ENCODE results near the gene AQP11. TPM values are rescaled to one million over a fixed set of nuclear protein-coding genes. Genes with fewer than 3 reads are reported as not detected.
A peak's percentile ranks its signal among the peaks of the same experiment; 100 is the strongest.

AQP11 gene
- total and polyA plus RNA-seq, 3 donors from 2014 or later, result 14.5 to 21.1 (median 16.0) TPM

- H3K27ac ChIP-seq, result peak overlapping the region in 1 of 2 donors; percentile 76
- no peaks in the 10 kb centered on the region for H3K27me3 ChIP-seq
- DNase-seq, result no peak
- peak overlapping the region; percentile 96 to 99 for H3K4me3 ChIP-seq
- peaks cover 6% of the 10 kb centered on the region for H3K4me1 ChIP-seq
- 1% methylated on average over 13 to 14 of the region's 14 CpGs for WGBS, 2 donors
- H3K9me3 ChIP-seq, result no peaks in the 10 kb centered on the region
- TF ChIP-seq POLR2A (IDR thresholded peaks at IDR 0.05) (no peak), CTCF (IDR thresholded peaks at IDR 0.05) (no peak)
- intact Hi-C loops (cut with DNase I; ENCODE audit: low total_unique reads), result no loop called here
- no peaks in the 10 kb centered on the region for H3K36me3 ChIP-seq (ENCODE audit: low read depth, missing control alignments)
Observed at GRCh38 chr11:77636731-77637344, 47.1 kb downstream of the AQP11 start.

- H3K9me3 ChIP-seq, result no peaks in the 10 kb centered on the region
- intact Hi-C loops (cut with DNase I; ENCODE audit: low total_unique reads), result no loop called here
- no peaks in the 10 kb centered on the region for H3K36me3 ChIP-seq (ENCODE audit: low read depth, missing control alignments)
- no peak for TF ChIP-seq CTCF (IDR thresholded peaks at IDR 0.05)
- TF ChIP-seq POLR2A (IDR thresholded peaks at IDR 0.05), result no peak
- H3K4me1 ChIP-seq, result peaks cover 6% of the 10 kb centered on the region
- peak within 1 kb of the TSS; percentile 96 to 99 for H3K4me3 ChIP-seq
- 1% methylated on average over 34 to 41 of the region's 41 CpGs for WGBS, 2 donors
- H3K27me3 ChIP-seq, result no peaks in the 10 kb centered on the region
- peak within 1 kb of the TSS; percentile 76 to 83 for H3K27ac ChIP-seq
- peak; percentile 95 for DNase-seq
Observed at GRCh38 chr11:77637345-77638165, 47.8 kb downstream of the AQP11 start, which contains the start of gene CLNS1A. Gene CLNS1A (minus strand): TSS chr11:77637794. CDS start chr11:77637714, 80 bp downstream.

- DNase-seq, result no peak
- intact Hi-C loops (cut with DNase I; ENCODE audit: low total_unique reads), result no loop called here
- Histone ChIP-seq H3K36me3 (ENCODE audit: low read depth, missing control alignments) (no peaks in the 10 kb centered on the region), H3K27ac (no peak overlapping the region), H3K4me3 (no peak overlapping the region), H3K9me3 (no peaks in the 10 kb centered on the region), H3K4me1 (no peaks in the 10 kb centered on the region), H3K27me3 (no peaks in the 10 kb centered on the region)
- WGBS, 2 donors, result 90 to 93% methylated on average over 2 of the region's 2 CpGs
- TF ChIP-seq CTCF (IDR thresholded peaks at IDR 0.05) (no peak), POLR2A (IDR thresholded peaks at IDR 0.05) (no peak)
Observed at GRCh38 chr11:77642228-77642627, 52.5 kb downstream of the AQP11 start.

GRCh38 chr11:77644887-77645286 is 55.1 kb downstream of the AQP11 start:
- TF ChIP-seq POLR2A (IDR thresholded peaks at IDR 0.05) (no peak), CTCF (IDR thresholded peaks at IDR 0.05) (no peak)
- Histone ChIP-seq H3K4me3 (no peak overlapping the region), H3K27me3 (no peaks in the 10 kb centered on the region), H3K27ac (no peak overlapping the region), H3K36me3 (ENCODE audit: low read depth, missing control alignments) (no peaks in the 10 kb centered on the region), H3K4me1 (no peaks in the 10 kb centered on the region), H3K9me3 (no peaks in the 10 kb centered on the region)
- intact Hi-C loops (cut with DNase I; ENCODE audit: low total_unique reads), result no loop called here
- no peak for DNase-seq
- whole genome bisulfite sequencing, 2 donors, result 89 to 91% methylated on average over 1 of the region's 1 CpG
